Fibroblast of mammary gland (primary cell): ENCODE data around the gene TMEM170A.

Source experiments
- DNase-seq: peaks from one replicate; pipeline ENCODE4 v3.0.0-alpha.2; 2010; ENCODE audit warnings: low read depth
- H3K4me3 ChIP-seq: 2 replicates; pipeline ENCODE4 v1.5.1; 2011; ENCODE audit warnings: low read depth, mild to moderate bottlenecking, low read length, moderate library complexity; ENCODE audit not compliant: control insufficient read depth
- CTCF ChIP-seq: conservative IDR thresholded peaks from 2 replicates; pipeline ENCODE4 v1.5.1; 2011; ENCODE audit warnings: low read depth, low read length, inconsistent platforms; ENCODE audit not compliant: control insufficient read depth, insufficient read depth

TMEM170A gene

GRCh38 chr16:75497558-75497957, 33.1 kb upstream of the TMEM170A start:
- TF ChIP-seq CTCF: no peak
- no peak overlapping the region for H3K4me3 ChIP-seq
- DNase-seq: no peak

- peak; percentile 38 for DNase-seq
- peak within 1 kb of the TSS; percentile 54 for H3K4me3 ChIP-seq
- TF ChIP-seq CTCF: no peak
Measured at GRCh38 chr16:75495076-75495674, 30.7 kb upstream of the TMEM170A start, which contains the start of gene CHST6. CHST6 (minus strand) TSS chr16:75495441; CDS start chr16:75479828, 15,613 bp downstream.

GRCh38 chr16:75494661-75495075, 30.2 kb upstream of the TMEM170A start:
- no peak for DNase-seq
- no peak for TF ChIP-seq CTCF
- H3K4me3 ChIP-seq: peak overlapping the region; percentile 54

GRCh38 chr16:75494184-75494583, 29.7 kb upstream of the TMEM170A start:
- TF ChIP-seq CTCF: no peak
- H3K4me3 ChIP-seq: peak overlapping the region; percentile 54
- no peak for DNase-seq

GRCh38 chr16:75491876-75492275, 27.4 kb upstream of the TMEM170A start:
- no peak for DNase-seq
- TF ChIP-seq CTCF: no peak
- no peak overlapping the region for H3K4me3 ChIP-seq

GRCh38 chr16:75488322-75488721, 23.8 kb upstream of the TMEM170A start:
- H3K4me3 ChIP-seq: no peak overlapping the region
- TF ChIP-seq CTCF: no peak
- no peak for DNase-seq

GRCh38 chr16:75486676-75487313, 22.3 kb upstream of the TMEM170A start:
- no peak for DNase-seq
- TF ChIP-seq CTCF: no peak
- H3K4me3 ChIP-seq: no peak overlapping the region
